ENCODE results near the gene HCRTR2.
"Not testable (repeated sequence)": the region's sequence is repeated elsewhere in the genome, so short reads cannot be mapped to it uniquely, and the experiment has no call there.

The HCRTR2 gene

DNA sequence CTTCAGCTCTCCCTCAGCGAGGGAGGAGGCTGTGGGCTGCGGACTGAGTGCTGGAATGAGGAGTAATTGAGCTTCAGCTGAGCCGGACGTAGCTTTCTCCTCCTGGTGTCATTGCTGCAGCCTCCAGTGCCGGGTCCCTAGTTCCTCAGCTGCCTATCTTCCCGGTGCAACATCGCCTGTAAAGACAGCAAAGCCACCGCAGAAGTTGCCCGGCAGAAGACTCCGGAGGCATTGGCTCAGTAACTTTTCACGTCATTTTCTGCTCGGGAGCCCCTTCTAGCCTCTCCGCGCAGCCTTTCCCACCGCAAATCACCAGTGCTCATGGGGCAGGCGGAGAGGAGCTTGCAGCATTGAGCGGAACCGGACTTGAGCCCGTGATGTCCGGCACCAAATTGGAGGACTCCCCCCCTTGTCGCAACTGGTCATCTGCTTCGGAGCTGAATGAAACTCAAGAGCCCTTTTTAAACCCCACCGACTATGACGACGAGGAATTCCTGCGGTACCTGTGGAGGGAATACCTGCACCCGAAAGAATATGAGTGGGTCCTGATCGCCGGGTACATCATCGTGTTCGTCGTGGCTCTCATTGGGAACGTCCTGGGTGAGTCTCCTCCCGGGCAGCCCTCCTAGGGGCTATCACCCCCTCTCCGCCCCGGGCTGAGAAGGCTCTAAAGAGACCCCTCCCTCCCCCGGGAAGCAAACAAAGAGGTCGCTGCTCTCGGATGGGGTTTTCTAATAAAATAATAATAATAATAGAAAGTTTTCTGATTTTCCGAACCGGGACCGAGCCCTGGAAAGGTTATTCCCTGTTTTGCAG is at the start of gene HCRTR2:
Gene HCRTR2, plus strand, starts transcription at position 305 of the 816 bp plus-strand sequence. Its CDS starts 73 bp downstream, at position 378.
- DNase-seq = no peak

DNA sequence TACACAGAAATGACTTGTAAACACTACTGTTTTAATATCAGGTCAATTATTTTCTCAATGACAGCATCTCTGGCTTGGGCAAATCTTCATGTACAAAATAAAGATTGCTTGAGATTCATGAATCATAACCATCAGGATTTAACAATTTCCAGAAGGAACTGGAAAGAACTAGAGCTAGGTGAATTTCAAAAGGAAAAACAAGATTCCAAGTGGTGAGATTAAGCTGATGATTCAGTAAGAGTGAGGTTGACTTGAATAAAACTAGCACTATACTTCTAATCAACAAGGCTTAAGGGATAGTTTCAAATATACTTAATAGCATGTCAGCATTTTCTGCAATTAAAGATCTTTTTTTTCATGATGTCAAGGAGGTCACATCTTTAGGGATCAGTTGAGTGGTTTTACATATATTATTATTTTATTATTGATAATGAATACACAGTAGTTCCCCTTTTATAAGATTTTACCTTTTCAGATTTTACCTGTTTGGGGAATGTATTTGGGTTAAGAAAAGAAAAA is 43.5 kb upstream of the HCRTR2 start:
- DNase-seq = no peak

DNA sequence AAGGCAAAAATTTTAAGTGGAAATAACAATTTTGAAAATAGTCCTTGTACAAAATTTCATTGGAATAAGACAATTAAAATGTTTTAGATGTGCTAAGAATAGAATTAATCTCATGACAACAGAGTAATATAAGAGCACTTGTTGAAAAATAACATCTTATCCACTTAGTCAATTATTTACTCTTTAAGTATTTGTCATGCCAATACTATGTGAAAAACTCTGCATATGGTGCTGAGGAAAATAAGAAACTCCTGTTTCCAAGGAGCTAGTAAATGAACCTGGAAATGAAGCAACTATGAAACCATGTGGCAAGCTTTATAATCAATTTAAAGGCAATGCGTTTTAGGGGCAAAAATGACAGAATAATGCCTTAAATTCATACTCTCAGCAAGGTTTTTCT is 42.7 kb upstream of the HCRTR2 start:
- DNase-seq = no peak

DNA sequence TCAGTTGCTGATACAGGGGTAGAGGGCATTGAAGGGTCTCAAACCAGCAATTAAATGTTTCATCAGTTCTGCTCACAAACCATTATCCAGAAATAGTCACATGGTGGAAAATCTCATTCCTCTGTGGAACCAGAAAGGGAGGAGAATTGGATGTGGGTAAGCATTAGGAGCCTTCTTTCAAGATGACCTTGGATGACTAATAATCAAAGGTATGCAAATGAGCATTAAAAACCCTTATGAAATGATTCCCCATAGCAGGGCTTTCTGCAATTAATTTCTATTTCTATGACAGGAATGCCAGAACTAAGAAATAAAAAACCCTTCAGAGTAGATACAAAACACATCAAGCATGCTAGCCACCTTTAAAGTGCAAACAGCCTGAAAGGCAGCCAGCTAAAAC is 37.4 kb upstream of the HCRTR2 start:
- DNase-seq = no peak

DNA sequence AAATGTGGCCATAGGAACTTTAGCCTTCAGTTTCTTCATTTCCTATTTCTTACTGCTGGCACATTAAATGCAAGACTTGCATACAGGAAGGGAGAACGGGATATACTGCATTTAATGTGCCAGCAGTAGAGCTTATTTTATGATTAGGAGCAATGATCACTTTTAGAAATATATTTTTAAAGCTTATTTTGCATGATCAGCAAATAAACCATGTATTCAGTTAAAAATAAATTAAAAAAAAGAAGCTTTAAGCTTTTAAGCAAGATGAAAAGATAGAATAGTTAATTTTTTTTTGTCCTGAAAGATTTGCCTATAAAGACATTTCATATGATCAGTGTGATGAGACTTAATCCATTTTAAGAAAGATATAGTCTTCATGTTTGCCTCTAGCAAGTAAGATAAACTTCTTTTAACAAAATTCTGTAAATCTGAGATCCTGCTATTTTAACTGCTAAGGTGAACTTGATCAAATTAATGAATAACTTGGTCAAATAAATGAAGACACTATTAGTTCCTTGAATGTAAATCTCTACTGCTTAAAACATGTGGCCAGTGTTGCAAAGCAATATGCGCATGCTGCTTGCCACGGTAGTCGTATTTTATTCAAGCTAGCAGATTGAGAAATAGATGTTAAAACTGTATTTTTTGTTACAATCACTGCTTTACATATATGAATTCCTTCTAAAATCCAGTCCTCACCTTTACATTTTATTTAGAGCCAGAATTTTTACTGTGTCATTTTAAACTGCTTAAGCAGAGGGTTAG is 36.2 kb upstream of the HCRTR2 start:
- no peak for DNase-seq

DNA sequence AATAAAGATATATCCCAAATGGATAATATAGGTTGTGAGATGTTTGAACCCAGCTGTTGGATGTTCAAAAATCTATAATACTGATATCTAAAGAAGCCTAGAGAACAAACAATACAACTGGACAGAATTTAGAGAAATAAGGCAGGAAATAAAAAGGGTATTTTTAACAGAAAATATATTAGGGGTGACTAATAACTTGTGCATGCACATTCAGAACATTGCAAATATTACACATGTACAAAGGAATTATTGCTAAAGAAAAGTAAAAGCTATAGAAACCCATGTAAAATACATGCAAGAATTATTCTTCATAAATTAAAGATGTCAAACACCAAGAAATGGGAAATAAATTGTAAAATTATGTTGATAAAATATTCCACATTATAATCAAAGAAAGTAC is 32.7 kb upstream of the HCRTR2 start:
- DNase-seq = no peak

DNA sequence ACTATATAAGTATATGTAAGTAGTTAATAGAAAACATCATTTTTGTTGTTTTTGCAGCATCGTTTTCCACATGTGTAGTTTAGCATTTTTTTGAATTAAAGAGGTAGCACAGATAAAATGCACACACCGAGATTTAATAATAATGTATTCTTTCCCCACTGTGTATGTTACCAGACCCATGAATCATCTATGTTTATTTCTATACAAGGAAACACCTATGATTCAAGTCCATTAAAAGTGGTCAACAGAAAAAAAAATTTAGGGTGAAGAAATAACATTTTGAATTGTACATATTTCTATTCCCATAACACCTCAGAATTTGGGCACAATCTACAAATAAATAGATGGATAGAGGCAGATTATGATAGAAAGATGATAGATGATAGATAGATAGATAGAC is 31.7 kb upstream of the HCRTR2 start:
- no peak for DNase-seq

DNA sequence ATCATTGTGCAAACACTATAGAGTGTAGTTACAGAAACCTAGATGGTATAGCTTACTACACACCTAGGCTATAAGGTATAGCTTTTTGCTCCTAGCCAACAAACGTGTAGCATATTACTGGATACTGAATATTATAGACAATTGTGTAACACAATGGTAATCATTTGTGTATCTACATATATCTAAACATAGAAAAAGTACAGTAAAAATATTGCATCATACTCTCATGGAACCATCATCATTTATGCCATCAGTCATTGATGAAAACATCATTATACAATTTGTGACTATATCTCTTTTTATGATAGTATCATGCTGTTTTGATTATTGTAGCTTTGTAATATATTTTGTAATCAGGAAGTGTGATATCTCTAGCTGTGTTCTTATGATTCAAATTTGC is 21.0 kb upstream of the HCRTR2 start:
- no peak for DNase-seq

DNA sequence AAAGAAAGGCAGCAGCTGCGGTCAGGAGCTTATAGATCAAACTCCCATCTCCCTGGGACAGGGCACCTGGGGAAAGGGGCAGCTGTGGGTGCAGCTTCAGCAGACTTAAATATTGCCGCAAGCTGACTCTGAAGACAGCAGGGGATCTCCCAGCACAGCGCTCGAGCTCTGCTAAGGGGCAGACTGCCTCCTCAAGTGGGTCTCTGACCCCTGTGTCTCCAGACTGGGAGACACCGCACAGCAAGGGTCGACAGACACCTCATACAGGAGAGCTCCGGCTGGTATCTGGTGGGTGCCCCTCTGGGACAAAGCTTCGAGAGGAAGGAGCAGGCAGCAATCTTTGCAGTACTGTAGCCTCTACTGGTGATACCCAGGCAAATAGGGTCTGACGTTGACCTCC is 15.5 kb upstream of the HCRTR2 start:
- not testable (repeated sequence) for DNase-seq

DNA sequence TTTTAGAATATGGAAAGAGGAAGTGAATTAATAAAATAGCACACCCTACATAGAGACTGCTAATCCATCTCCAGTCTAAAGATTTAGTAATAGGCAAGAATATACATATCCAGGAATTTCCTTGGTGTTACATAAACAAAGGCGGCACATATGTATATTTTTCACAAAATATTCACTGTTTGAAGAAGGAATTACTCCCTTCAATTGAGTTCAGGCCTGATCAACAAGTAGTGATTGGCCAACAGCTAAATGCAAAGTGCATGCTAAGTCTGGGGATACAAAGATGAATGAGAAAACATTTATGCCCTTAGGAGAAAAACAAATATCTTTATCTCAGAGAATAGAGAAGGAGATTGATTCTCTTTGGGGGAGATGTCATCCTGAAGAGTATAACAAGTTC is 6.5 kb upstream of the HCRTR2 start:
- no peak for DNase-seq

DNA sequence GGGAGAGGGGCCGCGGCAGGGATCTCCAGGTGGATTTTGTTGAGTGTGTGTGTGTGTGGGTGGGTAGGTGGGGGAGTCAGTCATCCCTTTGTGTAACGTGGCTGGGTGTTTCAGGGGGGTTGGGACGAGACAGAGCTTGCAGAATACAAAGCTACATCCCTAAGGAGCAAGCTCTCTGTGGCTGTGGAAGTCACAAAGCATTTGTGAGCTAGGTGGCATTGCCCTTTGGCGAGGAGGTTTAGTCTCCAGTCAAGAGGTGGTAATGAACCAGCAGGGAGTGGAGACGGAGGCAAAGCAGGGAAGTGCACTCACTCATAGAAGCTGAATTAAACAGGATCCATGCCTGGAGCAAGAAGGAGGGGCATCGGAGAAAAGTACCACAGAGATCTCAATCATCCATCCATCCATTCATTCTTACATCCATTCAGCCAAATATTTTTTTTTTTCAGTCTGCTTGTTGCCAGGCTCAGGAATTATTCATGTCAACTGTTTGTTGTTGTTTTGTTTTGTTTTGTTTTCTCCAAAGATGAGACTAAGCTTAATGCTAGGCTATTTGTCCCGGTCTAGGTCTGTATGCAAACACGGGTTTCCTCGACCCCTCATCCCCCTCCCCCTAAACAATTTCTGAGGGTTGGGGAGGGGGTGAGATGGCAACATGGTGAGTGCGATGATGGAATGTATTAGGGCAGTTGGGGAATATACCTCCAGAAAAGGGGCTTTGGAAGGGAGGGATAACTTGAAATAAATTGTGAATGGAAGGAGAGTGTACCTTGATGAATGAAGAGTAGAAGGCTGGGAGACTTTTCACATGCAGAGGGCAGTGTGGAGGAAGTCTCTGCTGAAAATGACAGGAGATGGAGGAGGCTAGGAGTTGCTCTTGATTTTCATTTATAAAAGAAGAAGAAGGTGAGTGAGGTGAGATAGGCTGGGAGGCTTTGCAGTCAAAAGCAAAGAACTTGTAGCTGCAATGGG is 1.0 kb downstream of the HCRTR2 start:
- no peak for DNase-seq

DNA sequence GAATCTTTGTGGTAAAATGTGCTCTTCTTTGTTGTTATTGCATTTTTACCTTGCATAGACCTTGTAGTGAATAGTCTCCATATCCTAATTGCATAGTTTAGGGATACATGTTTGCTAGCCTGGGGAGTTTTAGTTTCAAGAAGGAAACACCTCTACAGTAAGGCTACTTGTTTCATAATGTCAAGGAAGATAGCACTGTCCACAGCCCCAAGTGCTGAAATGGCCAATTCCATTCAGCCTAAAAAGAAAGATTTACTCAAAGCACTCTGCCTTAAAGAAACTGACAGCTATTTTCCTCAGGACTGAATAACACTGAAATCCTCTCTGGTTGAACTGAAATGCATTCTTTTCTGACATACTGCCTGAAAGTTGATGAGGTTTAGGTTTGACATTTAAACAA is 2.6 kb downstream of the HCRTR2 start:
- no peak for DNase-seq

DNA sequence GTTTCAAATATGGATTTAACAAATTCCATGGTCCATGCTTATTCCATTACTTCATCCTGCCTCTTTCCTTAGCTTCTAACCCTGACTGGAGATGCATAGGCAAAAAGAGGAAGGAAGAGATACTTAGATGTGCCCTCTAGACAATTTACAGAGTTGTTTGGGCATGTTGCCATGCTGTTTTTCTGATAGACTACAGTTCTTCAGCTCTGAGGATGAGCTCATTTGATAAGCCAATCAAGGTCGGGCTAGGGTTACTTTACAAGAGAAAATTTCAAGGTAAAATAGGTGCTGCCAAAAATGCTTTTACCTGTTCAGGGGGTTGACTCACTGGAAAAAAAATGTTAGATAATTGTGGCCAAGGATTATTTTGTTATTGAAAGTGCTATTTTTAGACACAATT is 5.9 kb downstream of the HCRTR2 start:
- no peak for DNase-seq

DNA sequence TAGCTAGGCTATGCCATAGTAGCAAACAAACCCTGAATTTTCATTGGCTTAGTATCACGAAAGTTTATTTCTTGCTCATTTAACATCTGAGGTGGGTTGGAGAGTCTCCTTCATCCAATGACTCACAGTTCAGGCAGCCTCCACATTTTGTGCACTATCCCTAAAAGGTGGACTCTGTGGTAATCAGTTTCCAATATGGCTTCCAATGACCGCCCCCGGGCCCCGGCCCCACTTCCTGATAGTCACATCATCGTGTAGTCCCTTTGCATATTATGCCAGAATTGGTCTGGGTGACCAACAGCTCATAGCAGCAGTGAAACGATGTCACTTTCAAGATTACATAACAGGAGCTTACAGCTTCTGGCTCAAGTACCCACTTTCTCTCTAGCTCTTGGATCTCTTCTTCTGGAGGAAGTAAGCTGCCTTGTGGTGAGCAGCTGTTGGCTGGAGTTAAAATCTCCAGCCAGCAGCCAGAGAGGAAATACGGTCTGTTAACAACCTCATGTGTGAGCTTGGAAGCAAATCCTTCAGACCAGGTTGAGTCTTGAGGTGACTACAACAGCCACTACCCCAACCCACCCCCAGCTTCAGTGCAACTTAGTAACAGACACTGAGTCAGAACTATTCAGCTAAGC is 7.8 kb downstream of the HCRTR2 start:
- no peak for DNase-seq

DNA sequence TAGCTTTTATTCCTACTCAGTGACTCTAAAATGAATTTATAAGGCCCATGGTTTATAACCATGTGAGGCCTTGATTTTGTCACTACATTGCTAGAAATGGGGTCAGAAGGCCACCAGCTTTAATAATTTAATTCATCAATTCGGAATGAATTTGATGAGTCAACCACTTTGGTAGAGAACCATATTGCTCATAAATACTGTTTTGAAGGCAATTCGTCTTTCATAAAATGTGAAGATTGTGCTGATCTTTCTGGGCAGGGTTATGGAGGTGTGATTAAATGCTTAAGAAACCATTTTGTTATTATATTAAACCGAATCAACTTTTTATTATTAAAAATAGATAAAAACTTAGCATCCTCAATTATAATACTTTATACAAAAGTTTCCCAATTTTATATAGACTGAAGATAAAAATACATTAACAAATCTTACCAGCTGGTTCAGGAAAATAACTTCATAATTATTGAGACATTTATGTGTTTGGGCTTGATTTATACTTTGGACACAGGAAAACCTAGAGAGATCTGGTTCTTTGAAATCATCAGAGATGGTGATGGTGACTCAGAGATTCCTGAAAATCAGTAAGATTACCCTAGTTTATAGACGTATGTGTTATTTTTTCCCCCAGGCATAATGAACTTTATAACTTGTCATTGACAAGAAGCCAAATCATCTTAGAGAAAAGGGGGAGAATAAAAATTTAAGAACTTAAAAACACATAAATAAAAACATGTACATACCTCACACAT is 10.6 kb downstream of the HCRTR2 start:
- DNase-seq = no peak

DNA sequence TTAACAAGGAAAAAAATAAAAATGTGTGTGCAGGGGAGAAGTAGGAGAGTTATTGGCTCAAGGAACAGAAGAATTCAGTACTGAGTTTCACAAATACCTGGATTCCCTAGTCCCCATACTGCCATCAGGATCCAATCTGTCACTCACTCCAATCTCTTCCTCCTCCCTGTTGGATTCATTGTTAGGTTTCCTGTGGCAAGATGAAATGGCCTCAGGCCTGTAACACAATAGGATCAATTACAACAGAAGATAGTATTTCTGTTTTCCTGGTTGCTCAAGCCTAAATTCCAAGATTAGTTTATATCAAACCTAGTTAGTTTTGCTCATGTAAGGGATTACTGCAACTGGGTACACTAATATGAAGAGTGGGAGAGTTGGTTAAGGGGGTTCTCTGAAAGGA is 24.4 kb downstream of the HCRTR2 start:
- no peak for DNase-seq

DNA sequence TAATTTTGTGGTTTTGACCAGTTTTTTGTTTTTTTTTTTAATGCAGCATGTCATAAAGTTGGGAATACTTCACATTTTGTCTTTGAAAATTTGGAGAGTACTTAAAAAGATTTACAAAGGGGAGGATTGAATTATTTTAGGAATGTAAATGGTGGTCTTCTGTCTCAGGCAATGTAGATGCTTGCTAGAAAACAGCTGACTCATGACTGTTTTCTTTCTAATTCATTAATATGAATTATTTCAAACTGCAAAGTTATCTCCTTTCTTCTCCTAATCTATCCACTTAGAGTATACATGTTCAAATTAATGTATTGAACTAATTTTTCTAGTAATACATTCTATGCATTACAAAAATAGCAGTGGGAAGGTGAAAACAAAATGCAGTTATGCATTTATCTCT is 24.9 kb downstream of the HCRTR2 start:
- no peak for DNase-seq

DNA sequence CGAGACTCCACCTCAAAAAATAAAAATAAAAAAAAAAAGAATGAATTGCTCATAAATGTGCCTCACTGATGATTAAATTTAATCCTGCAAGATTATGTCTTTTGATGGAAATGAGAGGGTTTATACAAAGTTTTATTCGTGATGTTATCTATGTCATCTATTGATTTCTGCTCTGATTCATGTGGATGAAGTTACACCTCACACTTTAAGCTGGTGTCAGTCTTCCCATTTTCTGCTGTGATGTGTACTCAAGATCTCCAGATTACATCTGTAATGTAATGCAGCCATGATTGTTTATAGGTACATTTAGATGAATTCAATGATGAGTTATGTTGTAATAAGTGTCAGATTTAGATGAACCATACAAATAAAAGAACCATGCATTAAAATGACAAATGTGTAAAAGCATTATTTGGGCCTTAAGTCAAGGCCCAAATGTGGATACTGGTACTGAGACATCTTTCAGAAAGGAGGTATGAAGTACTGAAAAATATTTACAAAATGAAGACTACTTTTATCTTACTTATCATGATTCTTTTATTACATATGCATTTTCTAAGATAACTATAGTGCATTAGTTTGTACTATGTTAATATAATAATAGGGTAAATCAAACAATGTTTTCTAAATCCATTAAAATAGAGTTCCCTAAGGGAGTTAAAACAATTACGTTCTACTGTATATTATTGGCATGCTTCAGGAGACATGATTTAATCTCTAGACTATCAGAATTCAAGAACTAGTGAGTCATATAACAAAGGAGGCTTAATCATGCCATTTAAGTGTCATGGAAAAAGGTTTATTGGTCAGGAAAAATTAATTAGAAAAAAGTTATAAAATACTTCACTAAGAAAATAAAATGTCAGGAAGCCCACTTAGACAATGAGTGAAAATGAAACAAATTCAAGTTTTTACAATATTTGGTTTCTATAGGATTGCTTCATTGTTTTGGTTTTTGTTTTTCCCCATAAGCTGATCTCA is 34.5 kb downstream of the HCRTR2 start:
- DNase-seq = no peak

DNA sequence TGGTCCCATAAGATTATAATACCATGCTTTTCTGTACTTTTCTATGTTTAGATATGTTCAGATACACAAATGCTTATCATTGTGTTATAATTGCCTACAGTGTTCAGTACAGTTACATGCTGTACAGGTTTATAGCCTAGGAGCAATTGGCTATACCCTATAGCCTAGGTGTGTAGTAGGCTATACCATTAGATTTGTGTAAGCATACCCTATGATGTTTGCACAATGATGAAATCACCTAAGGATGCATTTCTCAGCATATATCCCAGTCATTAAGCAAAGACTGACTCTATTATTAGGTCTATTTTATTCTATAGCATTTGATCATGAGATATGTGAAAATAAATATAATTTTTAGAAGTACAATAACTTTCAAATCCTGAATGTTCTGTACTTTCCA is 36.6 kb downstream of the HCRTR2 start:
- no peak for DNase-seq

DNA sequence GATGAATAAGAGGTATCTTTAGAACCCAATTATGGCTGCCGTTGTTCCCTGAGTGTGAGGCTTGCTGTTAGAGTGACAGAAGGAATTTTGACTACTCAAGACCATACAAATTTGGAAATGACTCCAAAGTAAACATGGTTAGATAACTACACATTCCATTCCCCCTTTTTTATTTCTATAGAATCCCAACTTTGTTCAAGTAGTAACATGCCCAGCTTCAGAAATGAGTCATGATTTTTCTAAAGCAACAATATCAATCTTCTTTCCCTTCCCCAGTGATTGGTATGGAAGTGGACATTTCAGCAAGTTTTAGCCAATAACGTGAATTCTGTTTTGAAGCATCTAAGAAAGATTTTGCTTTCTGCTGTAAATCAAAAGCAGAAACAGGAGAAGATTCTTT is 37.8 kb downstream of the HCRTR2 start:
- no peak for DNase-seq
